Bone marrow (tissue), 2 donors: ENCODE results near the gene JAKMIP3.

ENCODE experiments used
- DNase-seq, 2 donors: peaks; one replicate each; lab custom pipeline; 2025; lab: John Stamatoyannopoulos, UW

JAKMIP3 gene

GRCh38 chr10:132098539-132099388 lies 33.0 kb downstream of the JAKMIP3 start:
- DNase-seq = no peak

GRCh38 chr10:132099389-132100090 lies 33.8 kb downstream of the JAKMIP3 start:
- DNase-seq = no peak

- DNase-seq = no peak
Measured at GRCh38 chr10:132100091-132100481, 34.3 kb downstream of the JAKMIP3 start.

- no peak for DNase-seq
Measured at GRCh38 chr10:132100556-132101349, 35.0 kb downstream of the JAKMIP3 start.

- DNase-seq = no peak
Measured at GRCh38 chr10:132101529-132101928, 35.8 kb downstream of the JAKMIP3 start.

GRCh38 chr10:132102071-132102716 lies 36.4 kb downstream of the JAKMIP3 start:
- DNase-seq = no peak

DNA sequence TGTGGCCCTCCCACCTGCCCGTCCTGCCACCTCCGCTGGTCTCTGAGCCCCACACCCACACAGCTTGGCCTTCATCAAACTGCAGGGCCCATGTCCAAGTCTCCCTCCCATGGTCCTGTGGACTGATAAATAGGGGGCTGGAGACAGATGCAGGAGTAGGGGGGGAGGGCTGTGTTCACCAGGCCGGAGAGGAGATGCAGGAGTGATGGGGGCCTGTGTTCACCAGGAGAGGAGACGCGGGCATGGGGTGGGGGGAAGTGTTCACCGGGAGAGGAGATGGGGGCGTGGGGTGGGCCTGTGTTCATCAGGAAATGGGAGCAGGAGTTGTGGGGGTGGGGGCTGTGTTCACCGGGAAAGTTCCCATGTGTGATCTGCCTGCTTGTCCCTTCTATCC lies 37.0 kb downstream of the JAKMIP3 start:
- no peak for DNase-seq

GRCh38 chr10:132103116-132103910 lies 37.6 kb downstream of the JAKMIP3 start:
- no peak for DNase-seq

GRCh38 chr10:132104062-132104461 lies 38.3 kb downstream of the JAKMIP3 start:
- no peak for DNase-seq

DNA sequence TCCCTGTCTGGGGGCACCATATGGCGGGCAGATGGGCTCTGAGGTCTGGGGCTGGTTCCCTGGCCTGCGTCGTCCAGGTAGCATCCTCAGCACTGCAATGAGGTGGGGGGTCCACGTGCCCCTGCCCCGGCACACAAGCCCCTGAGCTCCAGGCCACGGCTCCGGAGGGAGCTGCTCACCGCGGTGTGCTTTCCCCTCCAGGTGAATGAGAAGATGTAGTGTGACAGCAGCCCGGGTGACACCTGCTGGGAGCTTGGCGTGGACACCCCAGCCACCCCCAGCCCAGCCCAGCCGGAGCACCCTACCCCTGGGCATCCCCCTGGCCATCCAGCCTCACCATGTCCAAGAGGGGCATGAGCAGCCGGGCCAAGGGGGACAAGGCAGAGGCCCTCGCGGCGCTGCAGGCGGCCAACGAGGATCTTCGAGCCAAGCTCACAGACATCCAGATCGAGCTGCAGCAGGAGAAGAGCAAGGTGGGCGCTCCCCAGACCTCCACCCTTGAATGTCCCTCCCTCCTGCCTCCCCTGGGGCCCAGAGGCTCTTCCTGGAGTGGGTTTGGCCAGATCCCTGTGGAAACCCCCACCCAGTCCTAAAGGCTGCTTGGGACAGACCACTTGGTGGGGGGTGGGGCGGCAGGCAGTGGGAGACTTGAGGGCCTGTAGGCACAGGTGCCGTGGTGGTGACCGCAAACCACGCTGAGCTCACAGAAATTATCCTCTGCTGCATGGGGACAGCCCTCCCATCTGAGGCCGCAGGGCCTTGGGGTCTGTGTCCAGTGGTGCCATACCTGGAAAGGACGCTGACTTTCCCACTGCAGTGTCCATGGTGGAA lies 38.9 kb downstream of the JAKMIP3 start:
- DNase-seq = no peak

GRCh38 chr10:132105302-132105995 lies 39.7 kb downstream of the JAKMIP3 start:
- DNase-seq = no peak

- DNase-seq = no peak
Measured at GRCh38 chr10:132106431-132106830, 40.7 kb downstream of the JAKMIP3 start.

GRCh38 chr10:132107186-132107948 lies 41.6 kb downstream of the JAKMIP3 start:
- DNase-seq = no peak

DNA sequence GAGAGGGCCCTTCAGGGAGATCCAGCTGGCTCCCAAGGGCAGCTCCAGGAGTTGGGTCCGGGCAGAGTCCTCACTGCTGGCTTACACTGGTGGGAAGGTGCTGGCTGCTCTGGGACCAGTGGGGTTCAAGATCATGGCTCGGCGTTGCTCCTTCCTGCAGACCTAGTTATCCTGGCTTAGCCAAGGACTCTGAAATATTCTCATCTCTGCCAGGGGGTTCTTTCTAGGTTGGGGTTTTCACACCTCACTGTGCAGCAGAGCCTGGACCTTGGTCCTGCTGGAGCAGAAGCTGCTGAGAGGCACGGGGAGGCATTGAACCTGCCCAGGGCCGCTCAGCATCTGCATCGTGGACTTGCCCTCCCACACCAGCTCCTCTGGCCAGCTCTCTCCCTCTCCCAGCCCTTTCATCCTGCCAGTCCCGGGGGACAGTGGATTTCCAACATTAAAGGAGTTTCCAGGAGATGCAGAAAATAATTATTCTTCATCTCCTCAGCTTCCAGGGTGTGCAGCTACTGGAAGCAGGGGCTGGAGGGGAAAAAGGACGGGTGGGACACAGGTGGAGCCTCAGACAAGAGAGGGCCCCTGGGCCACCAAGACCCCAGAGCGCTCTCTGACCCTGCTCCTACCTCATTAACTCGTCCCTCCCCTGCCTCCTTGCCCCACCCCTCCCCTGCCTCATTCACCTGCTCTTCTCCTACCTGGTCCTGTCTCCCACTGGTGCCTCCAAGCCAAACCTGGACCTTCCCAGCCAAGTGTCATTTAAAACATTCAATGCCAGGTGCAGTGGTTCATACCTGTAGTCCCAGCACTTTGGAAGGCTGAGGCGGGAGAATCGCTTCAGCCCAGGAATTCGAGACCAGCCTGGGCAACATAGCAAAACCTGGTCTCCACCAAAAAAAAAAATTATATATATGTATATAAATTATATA lies 42.5 kb downstream of the JAKMIP3 start:
- no peak for DNase-seq

DNA sequence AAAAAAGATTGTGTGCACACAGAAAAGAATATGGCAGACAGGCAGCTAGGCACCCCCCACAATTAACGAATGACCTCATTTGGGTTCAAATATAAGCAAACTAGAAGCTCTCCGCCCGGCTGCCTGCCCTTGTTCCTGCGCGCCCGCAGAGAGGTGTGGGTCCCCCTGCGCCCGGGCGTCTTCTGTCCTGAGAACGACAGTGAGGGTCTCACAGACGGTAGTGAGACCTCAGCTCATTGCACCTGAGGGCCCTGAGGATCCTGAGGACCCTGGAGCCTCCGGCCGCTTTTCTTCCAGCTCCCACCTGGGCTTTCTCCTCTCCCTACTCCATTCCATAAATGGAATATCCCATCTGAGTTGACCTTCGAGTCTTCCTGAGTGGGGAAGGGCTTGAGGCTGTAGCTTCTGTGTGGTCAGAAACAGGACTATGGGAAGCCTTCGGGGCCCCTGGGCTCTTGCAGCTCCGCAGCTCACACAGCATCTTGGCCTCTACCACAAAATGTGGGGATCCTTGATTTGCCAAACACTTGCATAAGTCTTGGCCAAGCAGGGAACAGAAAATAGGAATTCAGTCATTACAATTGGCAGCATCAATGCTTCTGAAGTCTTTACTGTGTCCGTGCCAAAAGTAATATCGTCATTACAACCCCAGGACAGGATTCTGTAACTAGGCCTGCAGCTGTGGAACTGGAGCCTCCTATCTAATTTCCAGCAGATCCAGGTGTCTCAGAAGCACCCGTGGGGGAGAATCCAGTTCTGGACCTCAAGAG lies 43.8 kb downstream of the JAKMIP3 start:
- DNase-seq = no peak

- DNase-seq = no peak
Measured at GRCh38 chr10:132110111-132110521, 44.4 kb downstream of the JAKMIP3 start.

- no peak for DNase-seq
Measured at GRCh38 chr10:132110713-132111112, 45.0 kb downstream of the JAKMIP3 start.
